ENCODE measurements around the gene WDR37.

The WDR37 gene

GRCh38 chr10:1127629-1128028 lies 71.4 kb downstream of the WDR37 start:
- H3K36me3 ChIP-seq = peaks cover 82% of the 10 kb centered on the region
- peaks cover 57% of the 10 kb centered on the region for H3K4me1 ChIP-seq
- no peaks in the 10 kb centered on the region for H3K27me3 ChIP-seq
- H3K4me2 ChIP-seq = peak overlapping the region; percentile 25
- TF ChIP-seq Cebpa-rat (IDR thresholded peaks at IDR 0.05) = no peak
- H3K9ac ChIP-seq = no peak overlapping the region
- peaks cover 56% of the 10 kb centered on the region for H4K20me1 ChIP-seq
- H3K4me3 ChIP-seq = no peak overlapping the region
- no peak overlapping the region for H3K27ac ChIP-seq
- no peaks in the 10 kb centered on the region for H3K9me3 ChIP-seq

DNA sequence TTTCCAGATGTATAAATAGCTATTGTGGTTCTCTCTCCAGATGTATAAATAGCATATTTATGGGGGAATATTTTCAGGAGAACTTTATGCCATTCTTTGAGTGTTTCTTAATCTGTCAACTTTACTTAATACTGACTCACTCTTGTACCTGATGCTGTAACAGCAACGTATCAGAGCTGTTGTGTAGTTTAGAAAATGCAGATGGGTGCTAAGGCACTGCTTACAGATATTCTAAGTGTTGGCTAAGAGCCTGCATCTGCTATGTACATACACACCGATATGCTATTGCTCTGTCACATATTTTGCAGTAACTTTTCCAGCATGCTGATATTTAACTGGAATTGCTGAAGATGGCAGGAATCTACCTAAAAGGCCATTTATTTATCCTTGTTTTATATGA lies 71.9 kb downstream of the WDR37 start:
- no peak for TF ChIP-seq Cebpa-rat (IDR thresholded peaks at IDR 0.05)
- peaks cover 82% of the 10 kb centered on the region for H3K36me3 ChIP-seq
- no peak overlapping the region for H3K9ac ChIP-seq
- no peak overlapping the region for H3K4me3 ChIP-seq
- no peaks in the 10 kb centered on the region for H3K9me3 ChIP-seq
- H3K4me2 ChIP-seq = no peak overlapping the region
- no peaks in the 10 kb centered on the region for H3K27me3 ChIP-seq
- peaks cover 55% of the 10 kb centered on the region for H3K4me1 ChIP-seq
- H4K20me1 ChIP-seq = peaks cover 51% of the 10 kb centered on the region
- no peak overlapping the region for H3K27ac ChIP-seq

DNA sequence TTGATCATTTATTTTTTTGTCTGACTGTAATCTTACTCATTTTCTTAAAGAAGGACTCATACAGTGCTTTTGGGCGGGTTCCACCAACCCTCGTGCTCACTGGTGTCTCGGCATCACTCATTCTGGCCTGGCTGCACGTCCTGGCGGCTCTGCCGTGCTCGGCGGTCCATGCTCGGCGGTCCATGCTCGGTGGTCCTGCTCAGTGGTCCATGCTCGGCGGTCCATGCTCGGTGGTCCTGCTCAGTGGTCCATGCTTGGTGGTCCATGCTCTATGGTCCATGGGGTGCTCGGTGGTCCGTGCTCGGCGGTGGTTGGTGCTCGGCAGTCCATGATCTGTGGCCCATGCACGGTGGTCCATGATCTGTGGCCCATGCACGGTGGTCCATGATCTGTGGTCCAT lies 72.5 kb downstream of the WDR37 start:
- no peak overlapping the region for H3K4me3 ChIP-seq
- H3K27me3 ChIP-seq = no peaks in the 10 kb centered on the region
- no peak overlapping the region for H3K9ac ChIP-seq
- no peak overlapping the region for H3K27ac ChIP-seq
- H3K36me3 ChIP-seq = peaks cover 77% of the 10 kb centered on the region
- H3K9me3 ChIP-seq = no peaks in the 10 kb centered on the region
- no peak for TF ChIP-seq Cebpa-rat (IDR thresholded peaks at IDR 0.05)
- peaks cover 55% of the 10 kb centered on the region for H3K4me1 ChIP-seq
- no peak overlapping the region for H3K4me2 ChIP-seq
- peaks cover 46% of the 10 kb centered on the region for H4K20me1 ChIP-seq

DNA sequence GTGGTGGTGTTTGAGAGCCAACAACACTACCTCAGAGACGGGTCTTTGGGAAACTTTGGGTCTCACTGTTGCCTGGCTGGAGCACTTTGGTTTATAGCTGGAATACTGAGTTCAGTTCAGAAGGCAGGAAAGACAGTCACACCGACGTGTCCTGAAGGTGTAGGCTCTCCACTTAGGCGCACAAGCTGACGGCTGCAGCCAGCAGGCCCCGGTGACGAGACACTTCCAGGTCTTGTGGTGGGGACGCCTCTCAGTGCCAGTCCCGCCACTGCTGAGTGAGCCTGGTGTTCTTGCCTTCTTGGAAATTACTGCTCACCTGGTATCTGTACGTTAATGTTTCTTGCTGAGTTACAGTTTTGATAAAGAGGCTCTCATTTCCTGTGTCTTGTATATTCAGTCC lies 74.0 kb downstream of the WDR37 start:
- TF ChIP-seq Cebpa-rat (IDR thresholded peaks at IDR 0.05) = no peak

DNA sequence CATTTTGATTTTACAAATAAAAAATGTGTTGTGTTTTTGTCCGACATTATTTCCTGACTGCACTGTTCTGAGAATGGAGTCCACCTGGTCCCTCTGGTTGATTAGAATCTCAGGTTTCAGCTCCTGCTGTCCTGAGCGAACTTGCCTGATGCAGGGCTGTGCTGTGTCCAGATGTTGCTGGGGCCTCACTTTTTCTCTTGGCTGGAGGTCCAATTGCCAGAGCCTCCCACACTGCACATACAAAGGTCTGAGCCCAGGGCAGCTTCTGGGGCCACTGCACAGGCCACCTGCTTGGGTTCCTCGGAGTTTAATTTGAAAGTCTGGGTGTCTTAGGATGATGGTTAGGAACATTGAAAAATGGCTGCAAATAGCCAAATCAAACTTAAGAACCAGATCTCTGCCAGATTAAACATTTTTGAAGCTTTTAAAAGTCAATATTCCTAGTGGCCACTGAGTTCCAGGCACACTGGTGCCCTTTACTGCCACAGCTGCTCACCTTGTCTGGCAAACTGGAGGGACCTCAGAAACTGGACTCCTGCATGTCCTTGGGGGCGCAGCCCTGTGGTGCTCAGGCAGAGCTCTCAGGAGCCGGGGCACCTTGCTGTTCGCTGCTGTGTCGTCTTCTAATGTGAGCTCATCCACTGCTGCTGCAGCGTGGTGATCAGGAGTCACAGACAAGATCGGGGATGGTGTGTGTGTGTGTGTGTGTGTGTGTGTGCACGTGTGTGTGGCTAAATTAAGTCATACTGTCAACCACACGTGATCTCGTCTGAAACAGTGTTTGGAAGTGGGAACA lies 75.0 kb downstream of the WDR37 start:
- no peaks in the 10 kb centered on the region for H3K27me3 ChIP-seq
- TF ChIP-seq Cebpa-rat (IDR thresholded peaks at IDR 0.05) = no peak
- H3K4me3 ChIP-seq = no peak overlapping the region
- H3K4me2 ChIP-seq = no peak overlapping the region
- peaks cover 4% of the 10 kb centered on the region; the same call in 1 of the 2 replicates for H3K9me3 ChIP-seq
- H3K27ac ChIP-seq = no peak overlapping the region
- H4K20me1 ChIP-seq = peaks cover 20% of the 10 kb centered on the region
- H3K4me1 ChIP-seq = peaks cover 52% of the 10 kb centered on the region
- peaks cover 54% of the 10 kb centered on the region for H3K36me3 ChIP-seq
- no peak overlapping the region for H3K9ac ChIP-seq

More for the DNA sequence above, 74.0 kb downstream of the WDR37 start:
- Histone ChIP-seq H3K27me3 (no peaks in the 10 kb centered on the region), H3K4me3 (no peak overlapping the region), H3K4me1 (peaks cover 52% of the 10 kb centered on the region), H3K36me3 (peaks cover 61% of the 10 kb centered on the region), H3K9me3 (peaks cover 4% of the 10 kb centered on the region; the same call in 1 of the 2 replicates), H3K9ac (no peak overlapping the region), H4K20me1 (peaks cover 30% of the 10 kb centered on the region), H3K27ac (no peak overlapping the region), H3K4me2 (no peak overlapping the region)

DNA sequence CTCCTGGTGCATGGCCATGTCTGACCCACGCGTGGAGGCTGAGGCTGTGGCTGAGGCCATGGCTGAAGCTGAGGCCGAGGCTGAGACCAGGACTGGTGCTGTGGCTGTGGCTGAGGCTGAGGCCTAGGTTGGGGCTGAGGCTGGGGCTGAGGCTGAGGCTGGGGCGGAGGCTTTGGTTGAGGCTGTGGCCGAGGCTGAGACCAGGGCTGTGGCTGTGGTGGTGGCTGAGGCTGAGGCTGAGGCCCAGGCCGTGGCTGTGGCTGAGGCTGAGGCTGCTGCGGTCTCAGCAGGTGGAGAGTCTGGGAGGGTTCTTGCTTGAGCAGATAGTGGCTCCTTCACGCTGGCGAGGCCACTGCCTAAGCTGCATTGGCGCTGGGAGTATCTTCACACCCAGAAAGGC lies 76.4 kb downstream of the WDR37 start:
- no peak overlapping the region for H3K9ac ChIP-seq
- H4K20me1 ChIP-seq = peaks cover 7% of the 10 kb centered on the region; the same call in 1 of the 2 replicates
- peaks cover 52% of the 10 kb centered on the region for H3K4me1 ChIP-seq
- peaks cover 4% of the 10 kb centered on the region; the same call in 1 of the 2 replicates for H3K9me3 ChIP-seq
- peaks cover 42% of the 10 kb centered on the region for H3K36me3 ChIP-seq
- H3K4me3 ChIP-seq = no peak overlapping the region
- no peaks in the 10 kb centered on the region for H3K27me3 ChIP-seq
- TF ChIP-seq Cebpa-rat (IDR thresholded peaks at IDR 0.05) = no peak
- H3K4me2 ChIP-seq = no peak overlapping the region
- peak overlapping the region; percentile 20; the same call in 1 of the 2 replicates for H3K27ac ChIP-seq

DNA sequence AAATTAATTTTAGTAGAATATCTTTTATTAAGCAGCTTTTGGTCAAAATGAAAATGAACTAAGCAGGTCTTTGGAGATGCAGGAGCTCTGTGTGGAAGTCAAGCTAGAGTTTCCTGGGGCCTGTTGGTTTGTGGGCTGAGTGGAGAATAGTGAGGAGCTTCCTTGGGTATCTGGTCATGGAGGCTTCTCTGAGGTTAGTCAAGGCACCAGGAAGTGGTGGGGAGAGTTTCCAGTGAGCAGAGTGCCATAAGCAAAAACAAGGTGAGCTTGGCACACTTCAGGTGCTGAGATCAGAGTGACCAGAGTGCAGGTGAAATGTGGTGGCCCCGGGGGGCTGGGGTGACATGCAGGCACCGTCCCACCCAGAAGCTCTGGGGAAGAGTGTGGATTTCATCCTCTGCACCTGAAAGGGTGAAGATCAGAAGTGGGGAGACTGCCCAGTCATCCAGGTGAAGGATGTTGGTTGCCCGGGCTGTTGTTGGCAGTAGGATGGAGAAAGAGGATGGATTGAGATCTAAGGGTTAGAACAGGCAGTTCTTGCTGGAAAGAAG lies 77.4 kb downstream of the WDR37 start:
- Histone ChIP-seq H3K36me3 (peaks cover 32% of the 10 kb centered on the region), H3K27ac (no peak overlapping the region), H3K4me2 (peak overlapping the region; percentile 1; the same call in 1 of the 2 replicates), H4K20me1 (no peaks in the 10 kb centered on the region; the same call in 1 of the 2 replicates), H3K4me1 (peaks cover 59% of the 10 kb centered on the region), H3K4me3 (no peak overlapping the region), H3K9me3 (peaks cover 8% of the 10 kb centered on the region), H3K9ac (no peak overlapping the region), H3K27me3 (no peaks in the 10 kb centered on the region)
- TF ChIP-seq Cebpa-rat (IDR thresholded peaks at IDR 0.05) = no peak

GRCh38 chr10:1134156-1134555 lies 78.0 kb downstream of the WDR37 start:
- H4K20me1 ChIP-seq = no peaks in the 10 kb centered on the region; the same call in 1 of the 2 replicates
- no peak overlapping the region for H3K9ac ChIP-seq
- peaks cover 26% of the 10 kb centered on the region for H3K36me3 ChIP-seq
- H3K27ac ChIP-seq = no peak overlapping the region
- no peak overlapping the region for H3K4me3 ChIP-seq
- H3K4me2 ChIP-seq = no peak overlapping the region
- H3K27me3 ChIP-seq = no peaks in the 10 kb centered on the region
- peaks cover 60% of the 10 kb centered on the region for H3K4me1 ChIP-seq
- no peak for TF ChIP-seq Cebpa-rat (IDR thresholded peaks at IDR 0.05)
- peaks cover 14% of the 10 kb centered on the region for H3K9me3 ChIP-seq

- Histone ChIP-seq H3K27ac (no peak overlapping the region), H3K9me3 (peaks cover 21% of the 10 kb centered on the region), H3K4me2 (peak overlapping the region; percentile 86), H4K20me1 (no peaks in the 10 kb centered on the region; the same call in 1 of the 2 replicates), H3K4me1 (peaks cover 62% of the 10 kb centered on the region), H3K27me3 (no peaks in the 10 kb centered on the region), H3K4me3 (no peak overlapping the region; the same call in 1 of the 2 replicates), H3K9ac (no peak overlapping the region), H3K36me3 (peaks cover 5% of the 10 kb centered on the region)
- TF ChIP-seq Cebpa-rat (IDR thresholded peaks at IDR 0.05) = no peak
Measured at GRCh38 chr10:1136268-1136667, 80.1 kb downstream of the WDR37 start.

Data from BLaER1 (cell line).